ENCODE data around the gene REPS1. TPM values are rescaled to one million over a fixed set of nuclear protein-coding genes. Genes with fewer than 3 reads are reported as not detected.

The REPS1 gene
- total RNA-seq, 1 experiment from 2014 or later: 74.4 TPM

- H3K79me2 ChIP-seq (ENCODE audit: insufficient read depth, low read length): 0 out of 2 replicates have a peak, but pooled peaks cover under 1% of the 10 kb centered on the region
- no peak overlapping the region for H3K56ac ChIP-seq (ENCODE audit: insufficient read length, low read depth, low read length)
- no peak overlapping the region for H2BK12ac ChIP-seq (ENCODE audit: insufficient read length, low read depth, low read length)
- no peak overlapping the region for H3K27ac ChIP-seq (ENCODE audit: insufficient read length, low read depth, low read length)
- peaks cover under 1% of the 10 kb centered on the region; the same call in 1 of the 2 replicates for H3K4me1 ChIP-seq (ENCODE audit: insufficient read depth, low read length)
- no peak overlapping the region for H3T11ph ChIP-seq (ENCODE audit: low read length)
- Mint-ChIP-seq H3K27ac (no peak overlapping the region), H3K4me1 (peaks cover 28 to 43% of the 10 kb centered on the region in 2 experiments), H3K9me3 (no peaks in the 10 kb centered on the region), H3K36me3 (ENCODE audit: insufficient read depth in 1 of 3, low read depth in 3 of 3) (no peaks in the 10 kb centered on the region), H3K27me3 (ENCODE audit: low read depth) (no peaks in the 10 kb centered on the region), H3K4me3 (no peak overlapping the region)
- H3K9ac ChIP-seq (ENCODE audit: extremely low read depth, insufficient read length, low read length): no peak overlapping the region
- H2BK15ac ChIP-seq (ENCODE audit: low read depth, low read length): no peak overlapping the region
- H4K20me1 ChIP-seq (ENCODE audit: control insufficient read depth, insufficient read depth, insufficient read length): no peaks in the 10 kb centered on the region
- H3K9me3 ChIP-seq (ENCODE audit: control insufficient read depth, low read depth, low read length): no peaks in the 10 kb centered on the region
- no peak overlapping the region for H3K4me2 ChIP-seq (ENCODE audit: insufficient read depth, insufficient read length, low read length)
- DNase-seq: no peak
- no peaks in the 10 kb centered on the region for H3K23me2 ChIP-seq (ENCODE audit: insufficient read length, low read depth, low read length, poor library complexity, severe bottlenecking)
- H4K5ac ChIP-seq (ENCODE audit: insufficient read length, low read depth, low read length): no peak overlapping the region
- H4K8ac ChIP-seq (replicated peaks; ENCODE audit: insufficient read length, low read depth, low read length): no peak overlapping the region
- no peak overlapping the region for H4K91ac ChIP-seq (ENCODE audit: insufficient read length, low read depth, low read length)
- no peak overlapping the region for H2BK20ac ChIP-seq (ENCODE audit: low read depth, low read length, poor library complexity, severe bottlenecking)
- no peak for TF ChIP-seq CTCF (conservative IDR thresholded peaks at IDR 0.05)
- H3K4ac ChIP-seq (ENCODE audit: low read depth, low read length): no peak overlapping the region
- no peak overlapping the region for H2AFZ ChIP-seq (ENCODE audit: low read length)
- H2BK5ac ChIP-seq (ENCODE audit: insufficient read length, low read length): no peak overlapping the region
- no peak overlapping the region for H3K23ac ChIP-seq (ENCODE audit: insufficient read length, low read depth, low read length)
- H2BK120ac ChIP-seq (ENCODE audit: low read depth, low read length, poor library complexity, severe bottlenecking): no peak overlapping the region
- no CpG with 5 or more reads among the region's 3 CpGs for WGBS (ENCODE audit: extremely low coverage, insufficient read length, low lambda C conversion rate)
- no peak overlapping the region for H3K14ac ChIP-seq (ENCODE audit: insufficient read depth, low read length)
- H3K79me1 ChIP-seq (ENCODE audit: insufficient read depth, low read depth, low read length, poor library complexity, severe bottlenecking): no peaks in the 10 kb centered on the region
- no peak overlapping the region for H2AK5ac ChIP-seq (ENCODE audit: insufficient read length, low read length)
- H3K27me3 ChIP-seq (ENCODE audit: insufficient read depth, low read length): no peaks in the 10 kb centered on the region
- no peak overlapping the region for H3K18ac ChIP-seq (ENCODE audit: insufficient read length, low read depth, low read length)
Measured at GRCh38 chr6:139011980-139012379, 23.9 kb upstream of the REPS1 start.
